Activated T-cell treated with anti-CD3 and anti-CD28 coated beads for 1 hour (primary cell): ENCODE measurements around the gene RRAD.
"Not testable (repeated sequence)": the region's sequence is repeated elsewhere in the genome, so short reads cannot be mapped to it uniquely, and the experiment has no call there.

ENCODE experiments used
- DNase-seq: peaks from one replicate; pipeline ENCODE4 v3.0.0-alpha.2; 2020; ENCODE audit warnings: low read depth

RRAD gene

GRCh38 chr16:66925322-66925840 lies at the start of gene RRAD:
TSS of gene RRAD (minus strand) at chr16:66925535. CDS start at chr16:66925179, 356 bp downstream.
- DNase-seq = no peak

GRCh38 chr16:66974932-66975246 lies 49.6 kb upstream of the RRAD start:
- peak; percentile 9 for DNase-seq

- DNase-seq = not testable (repeated sequence)
Measured at GRCh38 chr16:66974156-66974931, 49.0 kb upstream of the RRAD start.

GRCh38 chr16:66973716-66974115 lies 48.4 kb upstream of the RRAD start:
- DNase-seq = no peak

GRCh38 chr16:66972983-66973382 lies 47.6 kb upstream of the RRAD start:
- DNase-seq = no peak

GRCh38 chr16:66970775-66971720 lies 45.7 kb upstream of the RRAD start:
- no peak for DNase-seq

GRCh38 chr16:66968847-66969246 lies 43.5 kb upstream of the RRAD start:
- no peak for DNase-seq

- no peak for DNase-seq
Measured at GRCh38 chr16:66964049-66964448, 38.7 kb upstream of the RRAD start.

- no peak for DNase-seq
Measured at GRCh38 chr16:66961914-66962313, 36.6 kb upstream of the RRAD start.

- DNase-seq = peak; percentile 38
Measured at GRCh38 chr16:66961065-66961744, 35.9 kb upstream of the RRAD start, which contains the start of gene CES3. TSS of gene CES3 (plus strand) at chr16:66961266. CDS start at chr16:66961308, 42 bp downstream.

GRCh38 chr16:66960270-66960669 lies 34.9 kb upstream of the RRAD start:
- no peak for DNase-seq

GRCh38 chr16:66959704-66960161 lies 34.4 kb upstream of the RRAD start:
- DNase-seq = no peak

GRCh38 chr16:66958857-66959703 lies 33.7 kb upstream of the RRAD start:
- no peak for DNase-seq

GRCh38 chr16:66956154-66956457 lies 30.8 kb upstream of the RRAD start:
- DNase-seq = not testable (repeated sequence)

GRCh38 chr16:66955363-66956153 lies 30.2 kb upstream of the RRAD start:
- not testable (repeated sequence) for DNase-seq

- DNase-seq = peak; percentile 72
Measured at GRCh38 chr16:66954097-66954659, 28.8 kb upstream of the RRAD start.

GRCh38 chr16:66953462-66954096 lies 28.2 kb upstream of the RRAD start:
- DNase-seq = no peak

- DNase-seq = no peak
Measured at GRCh38 chr16:66952430-66953110, 27.2 kb upstream of the RRAD start.
